Neural progenitor cell (in vitro differentiated cells): ENCODE measurements around the gene GRAMD2A.
"Not testable (repeated sequence)": the region's sequence is repeated elsewhere in the genome, so short reads cannot be mapped to it uniquely, and the experiment has no call there.

Experiments
- CTCF ChIP-seq: fragments of 200-600 bp; sonication (generic); IDR thresholded peaks from 2 replicates; pipeline ENCODE4 v1.5.1; 2017; ENCODE audit warnings: antibody characterized with exemption, mild to moderate bottlenecking
- EZH2phosphoT487 ChIP-seq: fragments of 200-600 bp; sonication (generic); IDR thresholded peaks from 2 replicates; pipeline ENCODE4 v1.6.1; 2017; ENCODE audit warnings: antibody characterized with exemption

DNA sequence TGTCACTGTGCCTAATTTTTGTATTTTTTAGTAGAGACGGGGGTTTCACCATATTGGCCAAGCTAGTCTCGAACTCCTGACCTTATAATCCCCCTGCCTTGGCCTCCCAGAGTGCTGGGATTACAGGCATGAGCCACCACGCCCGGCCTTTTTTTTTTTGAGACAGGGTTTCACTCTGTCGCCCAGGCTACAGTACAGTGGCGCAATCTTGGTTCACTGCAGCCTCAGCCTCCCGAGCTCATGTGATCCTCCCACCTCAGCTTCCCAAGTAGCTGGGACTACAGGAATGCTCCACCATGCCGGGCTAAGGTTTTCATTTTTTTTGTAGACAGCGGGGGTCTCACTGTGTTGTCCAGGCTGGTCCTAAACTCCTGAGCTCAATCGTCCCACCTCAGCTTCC, 25.6 kb downstream of the GRAMD2A start:
- not testable (repeated sequence) for TF ChIP-seq CTCF, EZH2phosphoT487
